ENCODE data around the gene SPNS2. TPM values are rescaled to one million over a fixed set of nuclear protein-coding genes. Genes with fewer than 3 reads are reported as not detected.

SPNS2 gene
- total RNA-seq, 1 donor from 2014 or later = 0.34 TPM

GRCh38 chr17:4500191-4500571, 1.5 kb downstream of the SPNS2 start:
- Histone ChIP-seq H3K9me3 (ENCODE audit: low read depth) (no peaks in the 10 kb centered on the region), H3K27ac (no peak overlapping the region), H4K20me1 (ENCODE audit: low read depth) (peaks cover 26% of the 10 kb centered on the region), H3F3A (ENCODE audit: low read depth) (peaks cover 15% of the 10 kb centered on the region), H3K4me2 (peak overlapping the region; percentile 84), H3K27me3 (peaks cover 76% of the 10 kb centered on the region), H3K79me2 (ENCODE audit: low read depth) (no peaks in the 10 kb centered on the region), H3K36me3 (no peaks in the 10 kb centered on the region), H3K4me1 (peaks cover 11% of the 10 kb centered on the region), H3K4me3 (peak overlapping the region; percentile 49), H2AFZ (replicated peaks) (no peak overlapping the region), H3K9ac (no peak overlapping the region)
- peak overlapping the region; percentile 82 for H3K4me3 Mint-ChIP-seq
- H3K9me3 Mint-ChIP-seq = no peaks in the 10 kb centered on the region
- H3K4me1 Mint-ChIP-seq = peaks cover 17% of the 10 kb centered on the region
- no peak for TF ChIP-seq EZH2 (IDR thresholded peaks at IDR 0.05)
- no peak for TF ChIP-seq EZH2phosphoT487 (IDR thresholded peaks at IDR 0.05)
- no peak for TF ChIP-seq CTCF (IDR thresholded peaks at IDR 0.05)
- H3K27me3 Mint-ChIP-seq (ENCODE audit: insufficient read depth, low read depth) = peaks cover 54% of the 10 kb centered on the region
- no peak overlapping the region for H3K27ac Mint-ChIP-seq
- DNase-seq (ENCODE audit: low spot score) = no peak
- H3K36me3 Mint-ChIP-seq = no peaks in the 10 kb centered on the region

- no peak for DNase-seq (ENCODE audit: low spot score)
- Histone ChIP-seq H3K27ac (no peak overlapping the region), H2AFZ (replicated peaks) (no peak overlapping the region), H3K4me3 (no peak overlapping the region), H3K36me3 (no peaks in the 10 kb centered on the region), H3K4me2 (no peak overlapping the region), H3K4me1 (peaks cover 15% of the 10 kb centered on the region), H4K20me1 (ENCODE audit: low read depth) (peaks cover 26% of the 10 kb centered on the region), H3K27me3 (peaks cover 65% of the 10 kb centered on the region), H3K9me3 (ENCODE audit: low read depth) (no peaks in the 10 kb centered on the region), H3K79me2 (ENCODE audit: low read depth) (no peaks in the 10 kb centered on the region), H3F3A (ENCODE audit: low read depth) (peaks cover 18% of the 10 kb centered on the region), H3K9ac (no peak overlapping the region)
- H3K9me3 Mint-ChIP-seq = no peaks in the 10 kb centered on the region
- H3K27ac Mint-ChIP-seq = no peak overlapping the region
- no peak overlapping the region for H3K4me3 Mint-ChIP-seq
- no peaks in the 10 kb centered on the region for H3K36me3 Mint-ChIP-seq
- peaks cover 17% of the 10 kb centered on the region for H3K4me1 Mint-ChIP-seq
- TF ChIP-seq EZH2phosphoT487 (IDR thresholded peaks at IDR 0.05) (no peak), EZH2 (IDR thresholded peaks at IDR 0.05) (no peak), CTCF (IDR thresholded peaks at IDR 0.05) (no peak)
- peaks cover 54% of the 10 kb centered on the region for H3K27me3 Mint-ChIP-seq (ENCODE audit: insufficient read depth, low read depth)
These were observed 2.7 kb downstream of the SPNS2 start for GRCh38 chr17:4501295-4501949.

GRCh38 chr17:4502466-4503154, 3.9 kb downstream of the SPNS2 start:
- Mint-ChIP-seq H3K9me3 (no peaks in the 10 kb centered on the region), H3K4me3 (no peak overlapping the region), H3K27ac (no peak overlapping the region), H3K4me1 (peaks cover 13% of the 10 kb centered on the region), H3K36me3 (no peaks in the 10 kb centered on the region), H3K27me3 (ENCODE audit: insufficient read depth, low read depth) (peaks cover 46% of the 10 kb centered on the region)
- Histone ChIP-seq H3K27ac (no peak overlapping the region), H3K4me2 (no peak overlapping the region), H3K79me2 (ENCODE audit: low read depth) (no peaks in the 10 kb centered on the region), H4K20me1 (ENCODE audit: low read depth) (peaks cover 21% of the 10 kb centered on the region), H3K4me1 (peaks cover 15% of the 10 kb centered on the region), H3F3A (ENCODE audit: low read depth) (peaks cover 18% of the 10 kb centered on the region), H3K9me3 (ENCODE audit: low read depth) (no peaks in the 10 kb centered on the region), H3K9ac (no peak overlapping the region), H3K4me3 (no peak overlapping the region), H3K27me3 (peaks cover 53% of the 10 kb centered on the region), H3K36me3 (no peaks in the 10 kb centered on the region), H2AFZ (replicated peaks) (no peak overlapping the region)
- no peak for TF ChIP-seq EZH2 (IDR thresholded peaks at IDR 0.05)
- no peak for TF ChIP-seq EZH2phosphoT487 (IDR thresholded peaks at IDR 0.05)
- TF ChIP-seq CTCF (IDR thresholded peaks at IDR 0.05) = no peak
- no peak for DNase-seq (ENCODE audit: low spot score)

Measured in neural progenitor cell (in vitro differentiated cells).